ENCODE data around the gene CA5B. TPM values are rescaled to one million over a fixed set of nuclear protein-coding genes. Genes with fewer than 3 reads are reported as not detected.

Gene CA5B
- total RNA-seq, 5 donors from 2014 or later (not counting 1 experiment from before 2014, with no cell fraction given): 34.2 to 80.9 (median 44.6) TPM

DNA sequence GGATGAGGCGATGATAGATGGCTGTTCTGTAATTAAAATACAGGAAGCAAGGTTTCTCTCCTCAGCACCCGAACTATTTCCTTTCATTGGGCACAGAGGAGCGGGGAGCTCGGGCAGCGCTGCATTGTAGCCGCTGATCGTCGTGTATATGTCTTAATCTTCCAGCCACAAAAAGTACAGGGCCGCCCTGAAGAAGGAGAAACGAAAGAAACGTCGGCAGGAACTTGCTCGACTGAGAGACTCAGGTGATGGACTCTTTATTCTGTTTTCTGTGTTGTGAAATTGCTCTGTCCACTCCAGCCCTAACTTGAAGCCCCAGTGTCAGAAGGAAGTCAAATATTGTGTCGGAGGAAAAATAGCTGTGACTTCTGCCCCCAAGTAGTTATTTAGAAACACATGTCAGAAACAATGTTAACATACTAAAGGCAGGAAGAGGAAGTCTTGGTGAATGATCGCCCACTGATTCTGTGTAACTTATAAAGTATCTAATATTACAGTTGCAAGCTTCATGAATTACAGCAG, 52.8 kb downstream of the CA5B start:
- H3K36me3 Mint-ChIP-seq: peaks cover 3% of the 10 kb centered on the region
- Histone ChIP-seq H3K36me3 (ENCODE audit: control insufficient read depth in 2 of 2, extremely low read depth in 1 of 2, insufficient read depth in 1 of 2, low read length in 1 of 2) (peaks cover 0 to 12% of the 10 kb centered on the region in 2 donors), H3K27me3 (replicated peaks in 1 of 2; ENCODE audit: control insufficient read depth in 2 of 2, extremely low read depth in 1 of 2, insufficient read depth in 2 of 2, low read length in 1 of 2) (no peaks in the 10 kb centered on the region), H3K4me3 (ENCODE audit: control insufficient read depth in 1 of 2, extremely low read depth in 1 of 2, low read length in 1 of 2) (peak overlapping the region; percentile 66 to 85), H3K9me3 (no peaks in the 10 kb centered on the region), H3K4me1 (ENCODE audit: control insufficient read depth in 1 of 2, extremely low read depth in 1 of 2, insufficient read depth in 2 of 2, low read length in 2 of 2) (peaks cover 9 to 22% of the 10 kb centered on the region in 2 experiments), H3K27ac (ENCODE audit: low read length) (peak overlapping the region; percentile 92)
- H3K27me3 Mint-ChIP-seq: no peaks in the 10 kb centered on the region
- H3K9me3 Mint-ChIP-seq: no peaks in the 10 kb centered on the region
- ChIA-PET POLR2A (interaction anchor here (0.6 to 1.4 kb wide), 7 partner anchors 25 to 64 kb away, joined by 3 to 17 read pairs (median 5); partner anchors contain the start of gene AP1S2 (in 2 of the 2)), CTCF (interaction anchor here (0.6 to 1.6 kb wide), 10 partner anchors 9 to 1063 kb away, joined by 3 to 7 read pairs (median 4); partner anchors contain the start of gene AP1S2 (in 1 of the 2))
- peaks cover 30 to 41% (median 36%) of the 10 kb centered on the region in 3 donors for H3K4me1 Mint-ChIP-seq
- DNase-seq (peak in 1 of 35 experiments; percentile 2), ATAC-seq (replicated peaks in 1 of 4) (peak in 2 of 4 experiments; percentile 18 to 23)
- H3K27ac Mint-ChIP-seq: no peak overlapping the region
- no peak overlapping the region for H3K4me3 Mint-ChIP-seq
- no CpG with 5 or more reads among the region's 15 CpGs for WGBS (ENCODE audit: insufficient coverage)

DNA sequence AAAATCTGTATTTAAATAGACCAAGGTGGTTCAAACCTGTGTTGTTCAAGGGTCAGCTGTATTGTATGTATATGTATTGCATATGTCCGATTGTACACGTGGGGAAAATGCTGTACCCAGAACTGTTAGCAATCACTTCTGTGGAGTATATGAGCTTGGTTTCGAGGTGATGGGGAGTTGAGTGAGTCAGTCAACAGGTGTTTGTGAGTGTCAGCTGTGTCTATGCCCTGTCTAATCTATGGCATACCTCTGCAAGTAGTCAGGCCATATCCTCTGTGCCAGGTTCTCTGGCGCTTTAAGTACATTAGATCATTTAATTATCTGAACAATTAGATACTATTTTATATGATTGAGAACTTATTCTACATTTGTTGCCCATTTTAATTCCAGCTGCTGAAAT, 59.6 kb downstream of the CA5B start:
- 100% methylated on average over 1 of the region's 4 CpGs for WGBS (ENCODE audit: insufficient coverage)
- POLR2A ChIA-PET: interaction anchor here in 1 of 2 donors (0.7 kb wide), 1 partner anchor 32 kb away, joined by 11 read pairs; no protein-coding TSS in a partner anchor
- peaks cover 0 to 25% of the 10 kb centered on the region in 2 donors for H3K36me3 ChIP-seq (ENCODE audit: control insufficient read depth in 2 of 2, extremely low read depth in 1 of 2, insufficient read depth in 1 of 2, low read length in 1 of 2)
- H3K27me3 ChIP-seq (replicated peaks in 1 of 2; ENCODE audit: control insufficient read depth in 2 of 2, extremely low read depth in 1 of 2, insufficient read depth in 2 of 2, low read length in 1 of 2): no peaks in the 10 kb centered on the region
- H3K4me3 ChIP-seq (ENCODE audit: control insufficient read depth in 1 of 2, extremely low read depth in 1 of 2, low read length in 1 of 2): no peak overlapping the region
- Mint-ChIP-seq H3K4me1 (peaks cover 46 to 66% (median 56%) of the 10 kb centered on the region in 3 donors), H3K4me3 (peak overlapping the region in 1 of 3 donors; percentile 28), H3K27me3 (no peaks in the 10 kb centered on the region), H3K27ac (no peak overlapping the region), H3K36me3 (peaks cover 16% of the 10 kb centered on the region), H3K9me3 (no peaks in the 10 kb centered on the region)
- H3K9me3 ChIP-seq: no peaks in the 10 kb centered on the region
- CTCF ChIA-PET: no interaction called here
- H3K4me1 ChIP-seq (ENCODE audit: control insufficient read depth in 1 of 2, extremely low read depth in 1 of 2, insufficient read depth in 2 of 2, low read length in 2 of 2): peaks cover 0 to 2% of the 10 kb centered on the region in 2 experiments
- no peak overlapping the region for H3K27ac ChIP-seq (ENCODE audit: low read length)
- DNase-seq (no peak), ATAC-seq (replicated peaks in 1 of 4) (no peak)

- Mint-ChIP-seq H3K36me3 (peaks cover 16% of the 10 kb centered on the region), H3K27ac (no peak overlapping the region), H3K27me3 (no peaks in the 10 kb centered on the region), H3K4me1 (peaks cover 4 to 6% (median 5%) of the 10 kb centered on the region in 3 donors), H3K4me3 (no peak overlapping the region), H3K9me3 (no peaks in the 10 kb centered on the region)
- no peak for DNase-seq
- Histone ChIP-seq H3K27me3 (replicated peaks in 1 of 2; ENCODE audit: control insufficient read depth in 2 of 2, extremely low read depth in 1 of 2, insufficient read depth in 2 of 2, low read length in 1 of 2) (no peaks in the 10 kb centered on the region), H3K9me3 (no peaks in the 10 kb centered on the region), H3K27ac (ENCODE audit: low read length) (no peak overlapping the region), H3K36me3 (ENCODE audit: control insufficient read depth in 2 of 2, extremely low read depth in 1 of 2, insufficient read depth in 1 of 2, low read length in 1 of 2) (peaks cover 11 to 39% of the 10 kb centered on the region in 2 donors), H3K4me1 (ENCODE audit: control insufficient read depth in 1 of 2, extremely low read depth in 1 of 2, insufficient read depth in 2 of 2, low read length in 2 of 2) (no peaks in the 10 kb centered on the region), H3K4me3 (ENCODE audit: control insufficient read depth in 1 of 2, extremely low read depth in 1 of 2, low read length in 1 of 2) (no peak overlapping the region)
- ATAC-seq (replicated peaks in 1 of 4): no peak
- ChIA-PET CTCF (no interaction called here), POLR2A (no interaction called here)
Measured at GRCh38 chrX:15804563-15804962, 66.5 kb downstream of the CA5B start.

GRCh38 chrX:15808254-15808653, 70.2 kb downstream of the CA5B start:
- Mint-ChIP-seq H3K9me3 (no peaks in the 10 kb centered on the region), H3K4me1 (peaks cover 0 to 9% (median 8%) of the 10 kb centered on the region in 3 donors), H3K27ac (no peak overlapping the region), H3K4me3 (no peak overlapping the region), H3K36me3 (peaks cover 28% of the 10 kb centered on the region), H3K27me3 (no peaks in the 10 kb centered on the region)
- ChIA-PET CTCF (no interaction called here), POLR2A (no interaction called here)
- Histone ChIP-seq H3K27ac (ENCODE audit: low read length) (no peak overlapping the region), H3K27me3 (replicated peaks in 1 of 2; ENCODE audit: control insufficient read depth in 2 of 2, extremely low read depth in 1 of 2, insufficient read depth in 2 of 2, low read length in 1 of 2) (no peaks in the 10 kb centered on the region), H3K4me1 (ENCODE audit: control insufficient read depth in 1 of 2, extremely low read depth in 1 of 2, insufficient read depth in 2 of 2, low read length in 2 of 2) (no peaks in the 10 kb centered on the region), H3K4me3 (ENCODE audit: control insufficient read depth in 1 of 2, extremely low read depth in 1 of 2, low read length in 1 of 2) (no peak overlapping the region), H3K36me3 (ENCODE audit: control insufficient read depth in 2 of 2, extremely low read depth in 1 of 2, insufficient read depth in 1 of 2, low read length in 1 of 2) (peaks cover 28 to 49% of the 10 kb centered on the region in 2 donors), H3K9me3 (no peaks in the 10 kb centered on the region)
- DNase-seq (no peak), ATAC-seq (replicated peaks in 1 of 4) (no peak)
- no CpG with 5 or more reads among the region's 4 CpGs for WGBS (ENCODE audit: insufficient coverage)

- Mint-ChIP-seq H3K36me3 (peaks cover 21% of the 10 kb centered on the region), H3K9me3 (no peaks in the 10 kb centered on the region), H3K27ac (no peak overlapping the region), H3K27me3 (no peaks in the 10 kb centered on the region), H3K4me1 (peaks cover 32 to 40% (median 33%) of the 10 kb centered on the region in 3 donors), H3K4me3 (no peak overlapping the region)
- Histone ChIP-seq H3K9me3 (no peaks in the 10 kb centered on the region), H3K36me3 (ENCODE audit: control insufficient read depth in 2 of 2, extremely low read depth in 1 of 2, insufficient read depth in 1 of 2, low read length in 1 of 2) (peaks cover 29 to 41% of the 10 kb centered on the region in 2 donors), H3K4me3 (ENCODE audit: control insufficient read depth in 1 of 2, extremely low read depth in 1 of 2, low read length in 1 of 2) (no peak overlapping the region), H3K27ac (ENCODE audit: low read length) (no peak overlapping the region), H3K27me3 (replicated peaks in 1 of 2; ENCODE audit: control insufficient read depth in 2 of 2, extremely low read depth in 1 of 2, insufficient read depth in 2 of 2, low read length in 1 of 2) (no peaks in the 10 kb centered on the region), H3K4me1 (ENCODE audit: control insufficient read depth in 1 of 2, extremely low read depth in 1 of 2, insufficient read depth in 2 of 2, low read length in 2 of 2) (peaks cover 17 to 20% of the 10 kb centered on the region in 2 experiments)
- no CpG with 5 or more reads among the region's 8 CpGs for WGBS (ENCODE audit: insufficient coverage)
- ChIA-PET CTCF (interaction anchor here in 1 of 2 donors (1.0 kb wide), 1 partner anchor 125 kb away, joined by 3 read pairs; no protein-coding TSS in a partner anchor), POLR2A (no interaction called here)
- ATAC-seq (replicated peaks in 1 of 4) (no peak), DNase-seq (no peak)
Measured at GRCh38 chrX:15812192-15812938, 74.3 kb downstream of the CA5B start.

- DNase-seq (no peak), ATAC-seq (replicated peaks in 1 of 4) (no peak)
- Mint-ChIP-seq H3K27me3 (no peaks in the 10 kb centered on the region), H3K9me3 (no peaks in the 10 kb centered on the region), H3K36me3 (peaks cover 24% of the 10 kb centered on the region), H3K4me1 (peaks cover 33 to 46% (median 34%) of the 10 kb centered on the region in 3 donors), H3K27ac (no peak overlapping the region), H3K4me3 (no peak overlapping the region)
- Histone ChIP-seq H3K9me3 (no peaks in the 10 kb centered on the region), H3K27me3 (replicated peaks in 1 of 2; ENCODE audit: control insufficient read depth in 2 of 2, extremely low read depth in 1 of 2, insufficient read depth in 2 of 2, low read length in 1 of 2) (no peaks in the 10 kb centered on the region), H3K4me1 (ENCODE audit: control insufficient read depth in 1 of 2, extremely low read depth in 1 of 2, insufficient read depth in 2 of 2, low read length in 2 of 2) (peaks cover 17 to 20% of the 10 kb centered on the region in 2 experiments), H3K4me3 (ENCODE audit: control insufficient read depth in 1 of 2, extremely low read depth in 1 of 2, low read length in 1 of 2) (no peak overlapping the region), H3K27ac (ENCODE audit: low read length) (no peak overlapping the region), H3K36me3 (ENCODE audit: control insufficient read depth in 2 of 2, extremely low read depth in 1 of 2, insufficient read depth in 1 of 2, low read length in 1 of 2) (peaks cover 24 to 40% of the 10 kb centered on the region in 2 donors)
- ChIA-PET POLR2A (interaction anchor here (0.6 to 0.8 kb wide), 2 partner anchors 24 to 992 kb away, joined by 3 to 4 read pairs; no protein-coding TSS in a partner anchor), CTCF (interaction anchor here (0.5 to 1.0 kb wide), 2 partner anchors 12 to 126 kb away, joined by 3 read pairs; no protein-coding TSS in a partner anchor)
- no CpG with 5 or more reads among the region's 1 CpG for WGBS (ENCODE audit: insufficient coverage)
Measured at GRCh38 chrX:15813416-15813815, 75.3 kb downstream of the CA5B start.
